Neutrophil (primary cell): ENCODE data around the gene MSI2.

Source experiments
- H3K27ac ChIP-seq: fragments of 200-600 bp; sonication (generic); 2 replicates; pipeline ENCODE4 v1.5.1; 2016; ENCODE audit warnings: mild to moderate bottlenecking, moderate library complexity
- H3K27me3 ChIP-seq: fragments of 200-600 bp; sonication (generic); 2 replicates; pipeline ENCODE4 v1.6.0; 2016; ENCODE audit warnings: mild to moderate bottlenecking
- H3K36me3 ChIP-seq: fragments of 200-600 bp; sonication (generic); 2 replicates; pipeline ENCODE4 v1.5.1; 2017
- H3K4me1 ChIP-seq, 2 experiments: fragments of 200-600 bp in 1 of 2; sonication (generic) in 1 of 2; 1 replicate in 1 of 2; 2 replicates in 1 of 2; pipeline versions ENCODE4 v1.5.1 to v1.6.1; 2013 to 2016; ENCODE audit warnings: low read depth in 1 of 2, low read length in 1 of 2, mild to moderate bottlenecking in 1 of 2, moderate library complexity in 1 of 2; ENCODE audit not compliant: control insufficient read depth in 1 of 2, insufficient read depth in 1 of 2
- H3K4me3 ChIP-seq, 2 experiments: fragments of 200-600 bp in 1 of 2; sonication (generic) in 1 of 2; 1 replicate in 1 of 2; 2 replicates in 1 of 2; pipeline ENCODE4 v1.5.1; 2013 to 2016; ENCODE audit warnings: low read depth in 1 of 2, low read length in 1 of 2, mild to moderate bottlenecking in 1 of 2, moderate library complexity in 1 of 2
- H3K9me3 ChIP-seq: fragments of 200-600 bp; sonication (generic); 2 replicates; pipeline ENCODE4 v1.5.1; 2016
- TF ChIP-seq, protein P1 (sequence below): fragments of 200-600 bp; sonication (generic); IDR thresholded peaks from 2 replicates; pipeline ENCODE4 v1.5.1; 2016; ENCODE audit warnings: antibody characterized with exemption

MSI2 gene

DNA sequence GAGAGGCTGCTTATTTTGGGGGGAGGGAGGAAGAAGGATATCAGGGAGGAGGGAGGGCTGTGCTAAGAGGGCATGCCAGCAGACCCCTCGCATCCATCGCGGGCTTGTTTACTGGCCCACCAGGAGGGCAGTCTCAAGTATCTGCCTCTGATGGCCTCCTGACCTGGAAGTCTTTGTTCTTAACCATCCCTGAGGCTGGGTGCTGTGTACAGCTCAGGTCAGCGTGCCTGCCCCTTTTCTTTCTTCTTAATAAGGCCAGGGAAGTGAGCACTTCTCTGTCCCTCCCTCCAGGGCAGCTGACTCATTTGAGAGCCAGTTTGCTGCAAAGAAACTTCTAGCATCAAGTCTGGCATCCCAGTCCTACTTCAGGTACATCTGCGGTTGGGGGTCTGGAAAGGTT, 331.8 kb downstream of the MSI2 start:
- Histone ChIP-seq H3K4me3 (no peak overlapping the region), H3K27ac (no peak overlapping the region), H3K27me3 (no peaks in the 10 kb centered on the region), H3K9me3 (no peaks in the 10 kb centered on the region), H3K4me1 (no peaks in the 10 kb centered on the region), H3K36me3 (no peaks in the 10 kb centered on the region)
- TF ChIP-seq, protein P1, sequence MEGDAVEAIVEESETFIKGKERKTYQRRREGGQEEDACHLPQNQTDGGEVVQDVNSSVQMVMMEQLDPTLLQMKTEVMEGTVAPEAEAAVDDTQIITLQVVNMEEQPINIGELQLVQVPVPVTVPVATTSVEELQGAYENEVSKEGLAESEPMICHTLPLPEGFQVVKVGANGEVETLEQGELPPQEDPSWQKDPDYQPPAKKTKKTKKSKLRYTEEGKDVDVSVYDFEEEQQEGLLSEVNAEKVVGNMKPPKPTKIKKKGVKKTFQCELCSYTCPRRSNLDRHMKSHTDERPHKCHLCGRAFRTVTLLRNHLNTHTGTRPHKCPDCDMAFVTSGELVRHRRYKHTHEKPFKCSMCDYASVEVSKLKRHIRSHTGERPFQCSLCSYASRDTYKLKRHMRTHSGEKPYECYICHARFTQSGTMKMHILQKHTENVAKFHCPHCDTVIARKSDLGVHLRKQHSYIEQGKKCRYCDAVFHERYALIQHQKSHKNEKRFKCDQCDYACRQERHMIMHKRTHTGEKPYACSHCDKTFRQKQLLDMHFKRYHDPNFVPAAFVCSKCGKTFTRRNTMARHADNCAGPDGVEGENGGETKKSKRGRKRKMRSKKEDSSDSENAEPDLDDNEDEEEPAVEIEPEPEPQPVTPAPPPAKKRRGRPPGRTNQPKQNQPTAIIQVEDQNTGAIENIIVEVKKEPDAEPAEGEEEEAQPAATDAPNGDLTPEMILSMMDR: no peak

DNA sequence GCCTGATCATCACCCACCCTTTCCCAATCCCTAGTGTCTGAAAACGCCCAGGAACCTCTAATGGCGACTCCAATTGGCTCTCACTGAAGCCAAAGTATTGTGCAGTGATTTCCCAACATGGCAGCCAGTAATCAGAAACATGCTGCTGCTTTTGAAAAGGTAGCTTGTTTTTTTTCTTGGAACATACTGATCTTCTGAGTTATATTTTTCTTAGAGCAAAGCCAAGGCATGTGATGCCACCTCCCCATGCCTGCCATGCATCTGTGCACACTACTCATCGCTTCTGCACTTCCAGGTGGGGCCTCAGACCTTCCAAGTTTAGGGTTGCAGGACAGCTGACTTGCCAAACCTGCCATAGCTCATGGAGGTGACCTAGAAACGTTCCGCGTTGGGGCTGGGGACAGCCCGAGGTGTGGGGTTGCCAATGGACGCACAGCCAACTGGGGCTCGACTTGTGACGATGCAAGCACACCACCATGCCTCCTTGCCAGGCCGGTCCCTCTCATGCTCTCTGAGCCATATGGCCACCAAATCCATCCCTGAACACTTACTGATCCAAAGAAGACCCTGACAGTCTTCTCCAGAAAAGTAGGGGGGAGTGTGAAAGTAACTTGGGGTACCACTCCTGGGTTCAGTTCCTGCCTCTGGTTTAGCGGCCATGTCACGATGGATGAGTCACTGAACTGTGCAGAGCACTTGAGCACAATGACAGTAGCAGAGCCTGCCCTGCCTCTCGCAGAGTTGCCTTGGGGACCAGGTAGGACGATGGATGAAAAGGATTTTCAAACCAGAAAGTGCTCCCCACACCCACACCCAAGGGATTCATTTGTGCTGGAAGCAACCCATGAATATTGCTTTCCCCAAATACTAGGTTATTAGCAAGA, 333.1 kb downstream of the MSI2 start:
- Histone ChIP-seq H3K27ac (no peak overlapping the region), H3K9me3 (no peaks in the 10 kb centered on the region), H3K27me3 (no peaks in the 10 kb centered on the region), H3K36me3 (no peaks in the 10 kb centered on the region), H3K4me3 (no peak overlapping the region), H3K4me1 (no peaks in the 10 kb centered on the region)
- TF ChIP-seq, protein P1: no peak

DNA sequence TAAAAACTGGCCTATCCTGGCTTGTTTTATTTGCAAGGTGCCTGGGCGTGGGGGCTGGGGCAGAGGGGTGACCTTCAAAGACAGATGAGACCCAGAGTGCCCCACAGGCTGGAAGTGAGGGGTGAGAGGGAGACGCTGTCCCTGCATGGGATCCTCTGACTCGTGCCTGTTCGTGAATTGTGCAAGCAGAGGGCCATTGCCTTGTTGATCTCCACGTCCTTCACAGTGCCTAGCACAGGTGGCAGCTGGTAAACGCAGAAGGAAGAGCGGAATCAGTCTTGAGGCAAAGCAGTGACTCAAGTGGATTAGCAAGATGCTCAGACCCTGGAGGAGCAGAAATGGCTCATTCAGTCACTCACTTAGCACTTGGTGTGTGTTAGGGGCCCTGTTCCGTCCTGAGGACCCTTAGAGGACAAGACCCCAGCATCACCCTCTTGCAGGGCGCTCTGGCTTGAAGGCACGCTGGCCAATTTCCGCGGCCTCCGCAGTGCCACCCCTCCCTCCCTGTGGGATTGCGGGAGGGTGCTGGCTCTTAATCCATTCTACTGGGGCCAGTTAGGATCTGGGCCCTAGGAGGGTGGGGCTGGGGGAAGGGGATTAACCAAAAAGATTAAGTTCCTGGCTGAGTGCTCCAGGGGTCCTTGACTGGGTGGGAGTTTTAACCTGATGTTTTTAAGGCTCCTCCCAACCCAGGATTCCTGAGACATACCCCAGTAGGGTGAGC, 337.6 kb downstream of the MSI2 start:
- Histone ChIP-seq H3K27ac (no peak overlapping the region), H3K9me3 (no peaks in the 10 kb centered on the region), H3K36me3 (no peaks in the 10 kb centered on the region), H3K4me3 (no peak overlapping the region), H3K27me3 (no peaks in the 10 kb centered on the region), H3K4me1 (peaks cover 1 to 3% of the 10 kb centered on the region in 2 experiments)
- TF ChIP-seq, protein P1: no peak

DNA sequence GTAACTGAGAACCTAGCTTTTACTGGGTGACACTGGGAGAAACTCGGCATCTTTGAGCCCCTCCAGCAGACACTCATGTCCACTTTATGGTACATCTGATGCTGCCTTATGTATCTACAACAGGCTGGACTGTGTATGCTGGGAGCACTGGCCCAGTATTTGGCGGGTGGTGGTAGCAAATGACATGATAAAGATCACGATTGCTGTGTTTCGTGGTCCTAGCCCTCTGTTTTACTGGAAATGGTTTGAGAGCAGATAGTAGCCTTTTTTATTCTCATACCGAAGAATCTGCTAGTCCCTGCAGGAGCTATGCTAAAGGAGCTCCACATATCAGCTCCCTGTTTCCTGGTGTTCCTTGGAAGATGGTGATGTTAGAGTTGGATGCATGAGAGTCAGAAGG, 338.4 kb downstream of the MSI2 start:
- H3K4me3 ChIP-seq: no peak overlapping the region
- TF ChIP-seq, protein P1: no peak
- H3K36me3 ChIP-seq: no peaks in the 10 kb centered on the region
- H3K27ac ChIP-seq: no peak overlapping the region
- H3K27me3 ChIP-seq: no peaks in the 10 kb centered on the region
- H3K9me3 ChIP-seq: no peaks in the 10 kb centered on the region
- peaks cover 10 to 12% of the 10 kb centered on the region in 2 experiments for H3K4me1 ChIP-seq

DNA sequence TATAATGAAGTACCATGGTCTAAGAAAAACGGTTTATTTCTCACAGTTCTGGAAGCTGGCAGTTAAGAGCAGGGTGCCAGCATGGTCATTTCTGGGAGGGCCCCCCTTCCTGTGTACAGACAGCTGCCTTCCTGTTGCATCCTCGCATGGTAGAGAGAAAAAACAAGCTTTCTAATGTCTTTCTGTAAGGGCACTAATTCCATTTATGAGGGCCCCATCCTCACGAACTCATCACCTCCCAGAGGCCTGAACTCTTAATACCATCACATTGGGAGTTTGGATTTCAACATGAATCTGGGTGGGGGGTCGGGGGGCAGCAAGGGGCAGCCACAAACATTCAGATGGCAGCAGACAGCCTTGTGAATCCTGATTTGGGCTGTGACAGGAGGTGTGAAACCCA, 339.1 kb downstream of the MSI2 start:
- H3K4me1 ChIP-seq: peaks cover 17 to 18% of the 10 kb centered on the region in 2 experiments
- H3K4me3 ChIP-seq: no peak overlapping the region
- no peaks in the 10 kb centered on the region for H3K9me3 ChIP-seq
- no peaks in the 10 kb centered on the region for H3K27me3 ChIP-seq
- no peak overlapping the region for H3K27ac ChIP-seq
- TF ChIP-seq, protein P1: no peak
- no peaks in the 10 kb centered on the region for H3K36me3 ChIP-seq
